Right ventricle myocardium inferior (tissue), 1 donor: ENCODE data around the gene NBPF10. TPM values are rescaled to one million over a fixed set of nuclear protein-coding genes. Genes with fewer than 3 reads are reported as not detected.
"Not testable (repeated sequence)": the region's sequence is repeated elsewhere in the genome, so short reads cannot be mapped to it uniquely, and the experiment has no call there.

Source experiments
- ATAC-seq: fragments of 200-7000 bp; cut with Tn5 transposase; one replicate; pipeline ENCODE4 v1.9.1; 2020; ENCODE audit warnings: mild to moderate bottlenecking, moderate library complexity
- DNase-seq: peaks from one replicate; pipeline ENCODE4 v3.0.0; 2021; ENCODE audit errors: missing footprints
- intact Hi-C: fragments of 100-400 bp; cut with DNase I; formaldehyde crosslinking; loops from one replicate; pipeline ENCODE4 v1.11.0; 2022
- long read RNA-seq: library from polyadenylated mRNA; unstranded; transcript quantifications from one replicate; pipeline ENCODE4 v2.0.0, GENCODE V29; 2021
- total RNA-seq: library from RNA; stranded (reverse); fragmentation: NEBNext Ultra II Directional; extraction: Animal tissue kit (Norgen Biotek cat#: 25700); gene quantifications from one replicate; pipeline ENCODE4 v1.2.1, GENCODE V29; 2021
- donor health status: DM: no; HTN: yes; CAD: no; lungs with severe emphysema.

Gene NBPF10, protein sequence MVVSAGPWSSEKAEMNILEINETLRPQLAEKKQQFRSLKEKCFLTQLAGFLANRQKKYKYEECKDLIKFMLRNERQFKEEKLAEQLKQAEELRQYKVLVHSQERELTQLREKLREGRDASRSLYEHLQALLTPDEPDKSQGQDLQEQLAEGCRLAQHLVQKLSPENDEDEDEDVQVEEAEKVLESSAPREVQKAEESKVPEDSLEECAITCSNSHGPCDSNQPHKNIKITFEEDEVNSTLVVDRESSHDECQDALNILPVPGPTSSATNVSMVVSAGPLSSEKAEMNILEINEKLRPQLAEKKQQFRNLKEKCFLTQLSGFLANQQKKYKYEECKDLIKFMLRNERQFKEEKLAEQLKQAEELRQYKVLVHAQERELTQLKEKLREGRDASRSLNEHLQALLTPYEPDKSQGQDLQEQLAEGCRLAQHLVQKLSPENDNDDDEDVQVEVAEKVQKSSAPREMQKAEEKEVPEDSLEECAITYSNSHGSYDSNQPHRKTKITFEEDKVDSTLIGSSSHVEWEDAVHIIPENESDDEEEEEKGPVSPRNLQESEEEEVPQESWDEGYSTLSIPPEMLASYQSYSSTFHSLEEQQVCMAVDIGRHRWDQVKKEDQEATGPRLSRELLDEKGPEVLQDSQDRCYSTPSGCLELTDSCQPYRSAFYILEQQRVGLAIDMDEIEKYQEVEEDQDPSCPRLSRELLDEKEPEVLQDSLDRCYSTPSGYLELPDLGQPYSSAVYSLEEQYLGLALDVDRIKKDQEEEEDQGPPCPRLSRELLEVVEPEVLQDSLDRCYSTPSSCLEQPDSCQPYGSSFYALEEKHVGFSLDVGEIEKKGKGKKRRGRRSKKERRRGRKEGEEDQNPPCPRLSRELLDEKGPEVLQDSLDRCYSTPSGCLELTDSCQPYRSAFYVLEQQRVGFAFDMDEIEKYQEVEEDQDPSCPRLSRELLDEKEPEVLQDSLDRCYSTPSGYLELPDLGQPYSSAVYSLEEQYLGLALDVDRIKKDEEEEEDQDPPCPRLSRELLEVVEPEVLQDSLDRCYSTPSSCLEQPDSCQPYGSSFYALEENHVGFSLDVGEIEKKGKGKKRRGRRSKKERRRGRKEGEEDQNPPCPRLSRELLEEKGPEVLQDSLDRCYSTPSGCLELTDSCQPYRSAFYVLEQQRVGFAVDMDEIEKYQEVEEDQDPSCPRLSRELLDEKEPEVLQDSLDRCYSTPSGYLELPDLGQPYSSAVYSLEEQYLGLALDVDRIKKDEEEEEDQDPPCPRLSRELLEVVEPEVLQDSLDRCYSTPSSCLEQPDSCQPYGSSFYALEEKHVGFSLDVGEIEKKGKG (N-terminal part only)
- 0.62 TPM for total RNA-seq
- long read RNA-seq, result 0 reads

DNA sequence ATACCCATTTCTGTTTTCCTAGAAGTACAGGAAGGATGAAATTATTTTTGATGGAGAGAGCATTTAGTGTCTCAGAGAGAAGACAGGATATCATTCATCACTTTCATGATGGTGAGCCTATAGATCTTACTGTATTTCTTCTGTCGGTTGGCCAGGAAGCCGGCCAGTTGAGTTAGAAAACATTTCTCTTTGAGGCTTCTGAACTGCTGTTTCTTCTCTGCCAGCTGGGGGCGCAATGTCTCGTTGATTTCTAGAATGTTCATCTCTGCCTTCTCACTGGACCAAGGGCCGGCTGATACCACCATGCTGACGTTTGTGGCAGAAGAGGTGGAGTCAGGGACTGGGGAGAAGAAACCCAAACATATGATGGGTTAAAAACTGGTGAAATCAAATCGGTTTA, at the start of gene NBPF10:
TSS of gene NBPF10 (minus strand) at position 340 of the 400 bp plus-strand sequence. CDS start at position 305, 35 bp downstream.
- DNase-seq, ATAC-seq, intact Hi-C loops: not testable (repeated sequence)

DNA sequence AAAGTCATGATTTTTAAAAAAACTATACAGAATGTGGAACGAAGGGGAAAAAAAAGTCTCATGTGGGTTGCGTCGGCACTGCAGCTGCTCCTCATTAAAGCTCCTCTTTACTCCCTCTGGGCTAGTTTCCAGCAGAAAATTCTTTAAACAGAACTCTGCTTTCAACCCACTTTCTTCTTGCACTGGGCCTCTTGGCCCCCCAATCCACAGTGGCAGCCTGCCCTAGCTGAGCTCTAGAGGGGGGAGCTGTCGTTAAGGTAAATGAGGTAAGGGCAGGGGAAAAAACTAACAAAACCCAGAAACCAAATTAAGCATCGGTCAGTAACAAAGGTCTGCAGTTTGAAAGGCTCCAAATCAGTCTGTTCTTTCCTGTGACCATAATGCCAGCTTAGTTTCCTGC, 29.9 kb upstream of the NBPF10 start:
- peak; percentile 69 for DNase-seq
- intact Hi-C loops, ATAC-seq: not testable (repeated sequence)

DNA sequence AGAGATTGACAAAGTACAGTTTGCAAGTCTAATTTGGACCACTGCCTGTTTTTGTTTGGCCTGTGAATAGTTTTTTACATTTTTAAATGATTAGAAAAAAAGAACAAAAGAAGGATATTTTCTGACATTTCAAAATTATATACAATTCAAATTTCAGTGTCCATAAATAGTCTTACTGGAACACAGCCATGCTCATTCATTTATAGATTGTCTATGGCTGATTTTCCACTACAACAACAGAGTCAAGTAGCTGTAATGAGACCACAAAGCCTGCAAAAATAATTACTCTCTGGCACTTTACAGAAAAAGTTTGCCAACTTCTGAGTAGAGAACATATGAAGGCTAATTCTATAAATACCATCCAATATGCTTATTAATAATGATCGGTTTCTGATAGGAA, 23.1 kb upstream of the NBPF10 start:
- ATAC-seq, DNase-seq, intact Hi-C loops: not testable (repeated sequence)

DNA sequence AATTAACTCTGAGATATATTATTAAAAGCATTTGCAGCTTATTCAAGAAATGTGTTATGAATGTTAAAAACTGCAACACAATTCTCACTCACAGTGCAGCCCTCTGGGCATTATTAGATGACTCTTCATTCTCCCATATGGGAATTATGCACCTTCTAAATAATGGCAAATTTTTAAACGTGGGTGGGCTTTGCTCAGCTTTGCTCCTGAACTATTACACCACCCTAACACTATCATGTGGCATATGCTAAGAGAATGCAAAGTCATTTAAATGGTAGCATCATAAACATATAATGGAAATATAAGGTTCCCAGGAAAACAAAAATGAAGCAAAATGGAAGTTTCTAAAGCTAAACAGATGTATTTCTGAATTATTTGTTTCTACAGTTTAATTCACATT, 22.7 kb upstream of the NBPF10 start:
- ATAC-seq, DNase-seq, intact Hi-C loops: not testable (repeated sequence)

Other genes starting within 250 kb of the NBPF10 start
- 0.73 TPM for gene ITGA10, start 234.8 kb downstream of the NBPF10 start, total RNA-seq
- gene PEX11B, start 226.1 kb downstream of the NBPF10 start, total RNA-seq, result 19.2 TPM
- 63.6 TPM for gene RBM8A, start 217.3 kb downstream of the NBPF10 start, total RNA-seq
- gene LIX1L, start 186.8 kb downstream of the NBPF10 start, total RNA-seq, result 25.8 TPM
- gene ANKRD34A, start 180.2 kb downstream of the NBPF10 start, total RNA-seq, result 0.62 TPM
- 49.1 TPM for gene POLR3GL, start 180.1 kb downstream of the NBPF10 start, total RNA-seq
- 1,017 TPM for gene TXNIP, start 148.2 kb downstream of the NBPF10 start, total RNA-seq
- 71.0 TPM for gene HJV, start 123.1 kb downstream of the NBPF10 start, total RNA-seq
- gene NOTCH2NLA, start 84.2 kb upstream of the NBPF10 start, total RNA-seq, result 6.6 TPM